HT1080 (cell line): ENCODE results near the gene NSD2. TPM values are rescaled to one million over a fixed set of nuclear protein-coding genes. Genes with fewer than 3 reads are reported as not detected.

ENCODE experiments used
- DNase-seq: peaks from one replicate; pipeline ENCODE4 v3.0.0-alpha.2; 2015; ENCODE audit warnings: low read depth
- total RNA-seq: library from RNA; depleted of rRNA; stranded (reverse); fragments of >200 nt; shearing (Covaris generic); gene quantifications from 2 replicates; pipeline ENCODE4 v1.2.3, GENCODE V29; 2014

NSD2 gene
- total RNA-seq, 1 experiment from 2014 or later: 83.1 TPM

GRCh38 chr4:1970926-1971325 is 99.7 kb downstream of the NSD2 start:
- DNase-seq: no peak

- DNase-seq: no peak
Observed at GRCh38 chr4:1971456-1972200, 100.4 kb downstream of the NSD2 start.

- DNase-seq: no peak
Observed at GRCh38 chr4:1972414-1972813, 101.2 kb downstream of the NSD2 start.

- DNase-seq: no peak
Observed at GRCh38 chr4:1973218-1973617, 102.0 kb downstream of the NSD2 start.

- no peak for DNase-seq
Observed at GRCh38 chr4:1973661-1974060, 102.5 kb downstream of the NSD2 start.

GRCh38 chr4:1974840-1975239 is 103.6 kb downstream of the NSD2 start:
- no peak for DNase-seq

GRCh38 chr4:1975391-1975801 is 104.2 kb downstream of the NSD2 start:
- no peak for DNase-seq

- DNase-seq: no peak
Observed at GRCh38 chr4:1975880-1976279, 104.7 kb downstream of the NSD2 start.

GRCh38 chr4:1976416-1977352 is 105.5 kb downstream of the NSD2 start:
- DNase-seq: no peak

GRCh38 chr4:1978226-1978625 is 107.0 kb downstream of the NSD2 start:
- no peak for DNase-seq

- DNase-seq: no peak
Observed at GRCh38 chr4:1978741-1979476, 107.7 kb downstream of the NSD2 start.

- DNase-seq: no peak
Observed at GRCh38 chr4:1979477-1980196, 108.4 kb downstream of the NSD2 start.

GRCh38 chr4:1980561-1981041 is 109.4 kb downstream of the NSD2 start:
- DNase-seq: no peak

GRCh38 chr4:1981251-1982058 is 110.3 kb downstream of the NSD2 start:
- DNase-seq: no peak

GRCh38 chr4:1982124-1983052 is 111.2 kb downstream of the NSD2 start:
- no peak for DNase-seq

- DNase-seq: no peak
Observed at GRCh38 chr4:1983053-1983845, 112.1 kb downstream of the NSD2 start.

- DNase-seq: no peak
Observed at GRCh38 chr4:1983846-1984405, 112.7 kb downstream of the NSD2 start.
